H9 (cell line): ENCODE results near the gene LRRC28. TPM values are rescaled to one million over a fixed set of nuclear protein-coding genes. Genes with fewer than 3 reads are reported as not detected.

Experiments
- DNase-seq: peaks from one replicate; pipeline ENCODE4 v3.0.0-alpha.2; 2017
- H2AFZ ChIP-seq: one replicate; pipeline ENCODE4 v1.6.1; 2013; ENCODE audit warnings: mild to moderate bottlenecking, low read length, control low read depth, moderate library complexity
- H2AK5ac ChIP-seq: 2 replicates; pipeline ENCODE4 v1.6.1; 2013; ENCODE audit warnings: low read length, control low read depth, mixed read lengths; ENCODE audit not compliant: insufficient read length
- H2BK120ac ChIP-seq: one replicate; pipeline ENCODE4 v1.6.1; 2013; ENCODE audit warnings: low read depth, mild to moderate bottlenecking, low read length, control low read depth, inconsistent platforms; ENCODE audit not compliant: poor library complexity, severe bottlenecking
- H2BK12ac ChIP-seq: 2 replicates; pipeline ENCODE4 v1.6.1; 2013; ENCODE audit warnings: low read length, control low read depth, mixed read lengths, low read depth; ENCODE audit not compliant: insufficient read length
- H2BK15ac ChIP-seq: 2 replicates; pipeline ENCODE4 v1.6.1; 2013; ENCODE audit warnings: low read depth, low read length, control low read depth
- H2BK20ac ChIP-seq: one replicate; pipeline ENCODE4 v1.6.1; 2013; ENCODE audit warnings: low read depth, mild to moderate bottlenecking, low read length, control low read depth, inconsistent platforms; ENCODE audit not compliant: poor library complexity, severe bottlenecking
- H2BK5ac ChIP-seq: 2 replicates; pipeline ENCODE4 v1.6.1; 2013; ENCODE audit warnings: low read length, control low read depth, mixed read lengths; ENCODE audit not compliant: insufficient read length
- H3K14ac ChIP-seq: 2 replicates; pipeline ENCODE4 v1.6.1; 2013; ENCODE audit warnings: low read length, control low read depth; ENCODE audit not compliant: insufficient read depth
- H3K18ac ChIP-seq: 2 replicates; pipeline ENCODE4 v1.6.1; 2013; ENCODE audit warnings: low read depth, mild to moderate bottlenecking, mixed read lengths, low read length, control low read depth; ENCODE audit not compliant: insufficient read length
- H3K23ac ChIP-seq: 2 replicates; pipeline ENCODE4 v1.6.1; 2013; ENCODE audit warnings: low read length, control low read depth, mixed read lengths, low read depth; ENCODE audit not compliant: insufficient read length
- H3K23me2 ChIP-seq: 2 replicates; pipeline ENCODE4 v1.6.1; 2013; ENCODE audit warnings: low read depth, mild to moderate bottlenecking, mixed read lengths, low read length, control low read depth; ENCODE audit not compliant: insufficient read length, poor library complexity, severe bottlenecking
- H3K27ac ChIP-seq: 2 replicates; pipeline ENCODE4 v1.5.1; 2013; ENCODE audit warnings: low read length, control low read depth, mixed read lengths, low read depth; ENCODE audit not compliant: insufficient read length
- H3K27me3 ChIP-seq: 2 replicates; pipeline ENCODE4 v1.6.1; 2013; ENCODE audit warnings: low read length, control low read depth, inconsistent platforms; ENCODE audit not compliant: insufficient read depth
- H3K4ac ChIP-seq: 2 replicates; pipeline ENCODE4 v1.6.1; 2013; ENCODE audit warnings: low read depth, mild to moderate bottlenecking, control low read depth, inconsistent platforms, low read length, moderate library complexity
- H3K4me1 ChIP-seq: 2 replicates; pipeline ENCODE4 v1.6.1; 2013; ENCODE audit warnings: low read length, control low read depth, inconsistent platforms; ENCODE audit not compliant: insufficient read depth
- H3K4me2 ChIP-seq: 2 replicates; pipeline ENCODE4 v1.6.1; 2013; ENCODE audit warnings: low read length, control low read depth, mixed read lengths; ENCODE audit not compliant: insufficient read length, insufficient read depth
- H3K56ac ChIP-seq: 2 replicates; pipeline ENCODE4 v1.6.1; 2013; ENCODE audit warnings: low read depth, mild to moderate bottlenecking, mixed read lengths, low read length, control low read depth; ENCODE audit not compliant: insufficient read length
- H3K79me1 ChIP-seq: 2 replicates; pipeline ENCODE4 v1.6.1; 2013; ENCODE audit warnings: low read depth, mild to moderate bottlenecking, moderate library complexity, low read length, control low read depth, inconsistent platforms; ENCODE audit not compliant: insufficient read depth, poor library complexity, severe bottlenecking
- H3K79me2 ChIP-seq: 2 replicates; pipeline ENCODE4 v1.6.1; 2013; ENCODE audit warnings: low read length, control low read depth, inconsistent platforms; ENCODE audit not compliant: insufficient read depth
- H3K9ac ChIP-seq: 2 replicates; pipeline ENCODE4 v1.6.1; 2013; ENCODE audit warnings: low read length, control low read depth, mixed read lengths; ENCODE audit not compliant: insufficient read length; ENCODE audit errors: extremely low read depth
- H3K9me3 ChIP-seq: one replicate; pipeline ENCODE4 v1.6.1; 2013; ENCODE audit warnings: low read depth, low read length, inconsistent platforms; ENCODE audit not compliant: control insufficient read depth
- H3T11ph ChIP-seq: one replicate; pipeline ENCODE4 v1.6.1; 2013; ENCODE audit warnings: mild to moderate bottlenecking, low read length, control low read depth, inconsistent platforms
- H4K20me1 ChIP-seq: one replicate; pipeline ENCODE4 v1.6.1; 2013; ENCODE audit not compliant: control insufficient read depth, insufficient read length, insufficient read depth
- H4K5ac ChIP-seq: 2 replicates; pipeline ENCODE4 v1.6.1; 2013; ENCODE audit warnings: low read depth, mild to moderate bottlenecking, mixed read lengths, low read length, control low read depth; ENCODE audit not compliant: insufficient read length
- H4K8ac ChIP-seq: replicated peaks from 2 replicates; pipeline ENCODE4 v1.6.1; 2013; ENCODE audit warnings: low read length, control low read depth, mixed read lengths, low read depth; ENCODE audit not compliant: insufficient read length
- H4K91ac ChIP-seq: 2 replicates; pipeline ENCODE4 v1.6.1; 2013; ENCODE audit warnings: low read depth, mild to moderate bottlenecking, moderate library complexity, mixed read lengths, low read length, control low read depth; ENCODE audit not compliant: insufficient read length
- H3K27ac Mint-ChIP-seq, 3 experiments: 2 replicates in 2 of 3; 3 replicates in 1 of 3; pipeline ENCODE4 v1.8.0; 2020 to 2021; ENCODE audit warnings: mixed read lengths in 3 of 3, mild to moderate bottlenecking in 1 of 3, moderate library complexity in 1 of 3
- H3K27me3 Mint-ChIP-seq: 2 replicates; pipeline ENCODE4 v1.8.0; 2021; ENCODE audit warnings: low read depth, mild to moderate bottlenecking, moderate library complexity, mixed read lengths
- H3K36me3 Mint-ChIP-seq, 3 experiments: 2 replicates in 2 of 3; 3 replicates in 1 of 3; pipeline ENCODE4 v1.8.0; 2020 to 2021; ENCODE audit warnings: low read depth in 3 of 3, mixed read lengths in 3 of 3; ENCODE audit not compliant: insufficient read depth in 1 of 3
- H3K4me1 Mint-ChIP-seq, 2 experiments: 2 replicates each; pipeline ENCODE4 v1.8.0; 2020; ENCODE audit warnings: mixed read lengths in 2 of 2
- H3K4me3 Mint-ChIP-seq, 2 experiments: 2 replicates in 1 of 2; 3 replicates in 1 of 2; pipeline ENCODE4 v1.8.0; 2020 to 2021; ENCODE audit warnings: mild to moderate bottlenecking in 2 of 2, mixed read lengths in 2 of 2, moderate library complexity in 1 of 2
- H3K9me3 Mint-ChIP-seq, 2 experiments: 2 replicates in 1 of 2; 3 replicates in 1 of 2; pipeline ENCODE4 v1.8.0; 2020; ENCODE audit warnings: mild to moderate bottlenecking in 2 of 2, mixed read lengths in 2 of 2, moderate library complexity in 1 of 2
- CTCF ChIP-seq: fragments of 200-600 bp; sonication (generic); conservative IDR thresholded peaks from 3 replicates; pipeline ENCODE4 v1.8.0; 2021; ENCODE audit warnings: antibody characterized with exemption, mild to moderate bottlenecking
- WGBS: extraction: QIAGEN DNeasy Blood & Tissue Kit; methylation state at CpG from one replicate; pipeline ENCODE4 v1.1.7; 2013; ENCODE audit warnings: missing lambda C conversion rate, low lambda C conversion rate, mixed read lengths; ENCODE audit not compliant: insufficient read length; ENCODE audit errors: extremely low coverage; 5-methylcytosine and 5-hydroxymethylcytosine counted together
- total RNA-seq: library from RNA; stranded (reverse); gene quantifications from 2 replicates; pipeline ENCODE4 v1.2.1, GENCODE V29; 2021

The LRRC28 gene
- total RNA-seq, 1 experiment from 2014 or later, result 17.6 TPM

GRCh38 chr15:99321468-99321867, 70.2 kb downstream of the LRRC28 start:
- H2AK5ac ChIP-seq, result no peak overlapping the region
- no peak overlapping the region for H3K4ac ChIP-seq
- no peak for DNase-seq
- no peak overlapping the region for H4K91ac ChIP-seq
- WGBS, result no CpG with 5 or more reads among the region's 1 CpG
- Mint-ChIP-seq H3K4me1 (peaks cover 4 to 8% of the 10 kb centered on the region in 2 experiments; a peak in 1 of 4 replicates), H3K36me3 (no peaks in the 10 kb centered on the region), H3K27ac (no peak overlapping the region), H3K9me3 (no peaks in the 10 kb centered on the region), H3K27me3 (no peaks in the 10 kb centered on the region), H3K4me3 (no peak overlapping the region)
- no peak overlapping the region for H3K23ac ChIP-seq
- no peak overlapping the region for H2BK15ac ChIP-seq
- no peak overlapping the region for H3K4me2 ChIP-seq
- H3K27me3 ChIP-seq, result no peaks in the 10 kb centered on the region
- H3K9ac ChIP-seq, result no peak overlapping the region
- no peak overlapping the region for H4K8ac ChIP-seq
- no peak overlapping the region for H3K27ac ChIP-seq
- H2AFZ ChIP-seq, result no peak overlapping the region
- no peaks in the 10 kb centered on the region for H4K20me1 ChIP-seq
- H3K79me1 ChIP-seq, result no peaks in the 10 kb centered on the region
- no peak for TF ChIP-seq CTCF
- no peak overlapping the region for H3T11ph ChIP-seq
- H2BK12ac ChIP-seq, result no peak overlapping the region
- H3K79me2 ChIP-seq, result no peaks in the 10 kb centered on the region
- no peak overlapping the region for H2BK20ac ChIP-seq
- no peak overlapping the region for H3K14ac ChIP-seq
- H2BK120ac ChIP-seq, result no peak overlapping the region
- no peak overlapping the region for H3K56ac ChIP-seq
- H4K5ac ChIP-seq, result no peak overlapping the region
- H3K4me1 ChIP-seq, result no peaks in the 10 kb centered on the region
- H2BK5ac ChIP-seq, result no peak overlapping the region
- H3K18ac ChIP-seq, result no peak overlapping the region
- H3K23me2 ChIP-seq, result no peaks in the 10 kb centered on the region
- no peaks in the 10 kb centered on the region for H3K9me3 ChIP-seq
